ENCODE measurements around the gene DERA. TPM values are rescaled to one million over a fixed set of nuclear protein-coding genes. Genes with fewer than 3 reads are reported as not detected.

Gene DERA
- total RNA-seq, 1 donor from 2014 or later, result 41.9 TPM

DNA sequence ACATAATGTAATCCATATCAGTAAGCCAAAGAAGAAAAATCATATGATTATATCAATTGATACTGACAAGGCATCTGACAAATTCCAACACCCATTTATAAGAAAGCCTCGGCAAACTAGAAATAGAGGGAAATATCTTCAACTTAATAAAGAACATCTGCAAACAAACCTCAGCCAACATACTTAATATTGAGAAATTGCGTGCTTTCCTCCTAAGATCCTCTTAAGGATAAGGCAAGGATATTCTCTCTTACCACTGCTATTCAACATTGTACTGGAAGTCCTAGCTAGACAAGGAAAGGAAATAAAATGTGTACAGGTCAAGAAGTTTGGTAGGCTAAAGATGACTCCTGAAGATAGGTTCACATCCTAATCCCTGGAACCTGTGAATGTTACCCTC, 115.9 kb downstream of the DERA start:
- peaks cover 25% of the 10 kb centered on the region for H3K9me3 Mint-ChIP-seq (ENCODE audit: low read depth)
- TF ChIP-seq CTCF (IDR thresholded peaks at IDR 0.05; ENCODE audit: unreplicated experiment), result no peak
- H3K27me3 Mint-ChIP-seq, result no peaks in the 10 kb centered on the region
- H3K36me3 Mint-ChIP-seq (ENCODE audit: insufficient read depth), result peaks cover 26% of the 10 kb centered on the region
- no peak for DNase-seq (ENCODE audit: low spot score, unreplicated experiment)
- no peak overlapping the region for H3K4me3 Mint-ChIP-seq (ENCODE audit: low read depth)
- H3K4me1 Mint-ChIP-seq (ENCODE audit: low read depth), result peaks cover 2% of the 10 kb centered on the region
- no peak overlapping the region for H3K27ac Mint-ChIP-seq

DNA sequence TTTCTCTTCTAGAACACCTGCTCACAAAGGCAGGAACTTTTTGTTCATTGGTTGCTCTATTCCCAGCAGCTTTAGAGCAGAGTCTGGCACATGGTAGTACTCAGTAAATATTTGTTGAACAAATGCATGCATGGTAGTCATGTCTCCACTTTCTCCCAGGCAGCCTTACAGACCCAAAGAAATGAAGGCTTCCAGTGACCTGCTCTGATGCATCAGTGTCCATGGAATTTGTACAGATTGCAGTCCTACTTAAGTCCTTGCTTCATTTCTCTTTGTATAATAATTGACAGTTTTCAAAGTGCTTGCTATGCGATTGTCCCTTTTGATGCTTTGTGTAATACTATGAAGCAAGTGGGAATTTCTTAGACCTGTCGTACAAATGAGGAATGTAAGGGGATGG, 119.6 kb downstream of the DERA start:
- H3K27me3 Mint-ChIP-seq, result no peaks in the 10 kb centered on the region
- H3K27ac Mint-ChIP-seq, result no peak overlapping the region
- peaks cover 8% of the 10 kb centered on the region for H3K36me3 Mint-ChIP-seq (ENCODE audit: insufficient read depth)
- H3K4me3 Mint-ChIP-seq (ENCODE audit: low read depth), result no peak overlapping the region
- H3K9me3 Mint-ChIP-seq (ENCODE audit: low read depth), result peaks cover 6% of the 10 kb centered on the region
- no peak for TF ChIP-seq CTCF (IDR thresholded peaks at IDR 0.05; ENCODE audit: unreplicated experiment)
- peaks cover 2% of the 10 kb centered on the region for H3K4me1 Mint-ChIP-seq (ENCODE audit: low read depth)
- no peak for DNase-seq (ENCODE audit: low spot score, unreplicated experiment)

GRCh38 chr12:16034136-16034817, 123.1 kb downstream of the DERA start:
- DNase-seq (ENCODE audit: low spot score, unreplicated experiment), result no peak
- Mint-ChIP-seq H3K4me3 (ENCODE audit: low read depth) (no peak overlapping the region), H3K4me1 (ENCODE audit: low read depth) (peaks cover 2% of the 10 kb centered on the region), H3K9me3 (ENCODE audit: low read depth) (peaks cover 6% of the 10 kb centered on the region), H3K27me3 (no peaks in the 10 kb centered on the region), H3K27ac (no peak overlapping the region), H3K36me3 (ENCODE audit: insufficient read depth) (peaks cover 5% of the 10 kb centered on the region)
- no peak for TF ChIP-seq CTCF (IDR thresholded peaks at IDR 0.05; ENCODE audit: unreplicated experiment)

DNA sequence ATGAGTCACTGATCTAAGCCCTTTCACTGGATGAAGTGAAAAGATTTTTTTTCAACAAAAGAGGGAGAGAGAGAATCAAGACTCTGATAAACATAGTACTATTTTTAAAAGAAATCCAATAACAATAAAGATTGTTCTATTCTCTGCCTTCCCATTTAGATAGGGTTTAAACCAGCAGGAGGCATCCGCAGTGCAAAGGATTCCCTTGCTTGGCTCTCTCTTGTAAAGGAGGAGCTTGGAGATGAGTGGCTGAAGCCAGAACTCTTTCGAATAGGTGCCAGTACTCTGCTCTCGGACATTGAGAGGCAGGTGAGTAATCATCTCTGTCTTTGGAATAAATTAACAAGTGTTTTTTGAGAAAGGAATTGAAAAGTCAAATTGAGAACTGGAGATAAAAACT, 124.9 kb downstream of the DERA start:
- Mint-ChIP-seq H3K36me3 (ENCODE audit: insufficient read depth) (peaks cover 1% of the 10 kb centered on the region), H3K9me3 (ENCODE audit: low read depth) (no peaks in the 10 kb centered on the region), H3K27ac (no peak overlapping the region), H3K4me3 (ENCODE audit: low read depth) (no peak overlapping the region), H3K4me1 (ENCODE audit: low read depth) (no peaks in the 10 kb centered on the region), H3K27me3 (no peaks in the 10 kb centered on the region)
- no peak for TF ChIP-seq CTCF (IDR thresholded peaks at IDR 0.05; ENCODE audit: unreplicated experiment)
- no peak for DNase-seq (ENCODE audit: low spot score, unreplicated experiment)

GRCh38 chr12:16037533-16037932, 126.4 kb downstream of the DERA start:
- Mint-ChIP-seq H3K27ac (peak overlapping the region; percentile 7), H3K36me3 (ENCODE audit: insufficient read depth) (peaks cover 3% of the 10 kb centered on the region), H3K4me3 (ENCODE audit: low read depth) (no peak overlapping the region), H3K4me1 (ENCODE audit: low read depth) (no peaks in the 10 kb centered on the region), H3K9me3 (ENCODE audit: low read depth) (peaks cover 4% of the 10 kb centered on the region), H3K27me3 (no peaks in the 10 kb centered on the region)
- no peak for DNase-seq (ENCODE audit: low spot score, unreplicated experiment)
- TF ChIP-seq CTCF (IDR thresholded peaks at IDR 0.05; ENCODE audit: unreplicated experiment), result no peak

Measured in progenitor cell of endocrine pancreas (in vitro differentiated cells).